ENCODE results near the gene TBC1D1.
"Not testable (repeated sequence)": the region's sequence is repeated elsewhere in the genome, so short reads cannot be mapped to it uniquely, and the experiment has no call there.

Gene TBC1D1

GRCh38 chr4:38007645-38008044 lies 116.8 kb downstream of the TBC1D1 start:
- no peak for DNase-seq (ENCODE audit: low spot score in 2 of 2)
- ATAC-seq (replicated peaks; ENCODE audit: extremely low read depth, poor library complexity, severe bottlenecking): no peak
- H3K4me1 Mint-ChIP-seq: peaks cover 48% of the 10 kb centered on the region

GRCh38 chr4:38008571-38009021 lies 117.7 kb downstream of the TBC1D1 start:
- H3K9me3 Mint-ChIP-seq: no peaks in the 10 kb centered on the region
- ATAC-seq (replicated peaks; ENCODE audit: extremely low read depth, poor library complexity, severe bottlenecking): no peak
- H3K36me3 Mint-ChIP-seq (ENCODE audit: insufficient read depth): no peaks in the 10 kb centered on the region
- no peak overlapping the region for H3K4me3 Mint-ChIP-seq
- no peaks in the 10 kb centered on the region for H3K27me3 Mint-ChIP-seq
- H3K4me1 Mint-ChIP-seq: peaks cover 39% of the 10 kb centered on the region
- no peak for DNase-seq (ENCODE audit: low spot score in 2 of 2)
- no peak overlapping the region for H3K27ac Mint-ChIP-seq (ENCODE audit: low read depth)

More at GRCh38 chr4:38007645-38008044, 116.8 kb downstream of the TBC1D1 start:
- H3K36me3 Mint-ChIP-seq (ENCODE audit: insufficient read depth): no peaks in the 10 kb centered on the region
- no peak overlapping the region for H3K4me3 Mint-ChIP-seq
- H3K27me3 Mint-ChIP-seq: no peaks in the 10 kb centered on the region
- H3K27ac Mint-ChIP-seq (ENCODE audit: low read depth): no peak overlapping the region
- H3K9me3 Mint-ChIP-seq: no peaks in the 10 kb centered on the region

GRCh38 chr4:38009421-38009820 lies 118.5 kb downstream of the TBC1D1 start:
- no peak for ATAC-seq (replicated peaks; ENCODE audit: extremely low read depth, poor library complexity, severe bottlenecking)
- H3K27me3 Mint-ChIP-seq: no peaks in the 10 kb centered on the region
- no peak overlapping the region for H3K4me3 Mint-ChIP-seq
- no peaks in the 10 kb centered on the region for H3K36me3 Mint-ChIP-seq (ENCODE audit: insufficient read depth)
- no peaks in the 10 kb centered on the region for H3K9me3 Mint-ChIP-seq
- no peak for DNase-seq (ENCODE audit: low spot score in 2 of 2)
- H3K4me1 Mint-ChIP-seq: peaks cover 38% of the 10 kb centered on the region
- no peak overlapping the region for H3K27ac Mint-ChIP-seq (ENCODE audit: low read depth)

- no peaks in the 10 kb centered on the region for H3K9me3 Mint-ChIP-seq
- no peak overlapping the region for H3K27ac Mint-ChIP-seq (ENCODE audit: low read depth)
- no peak overlapping the region for H3K4me3 Mint-ChIP-seq
- no peak for DNase-seq (ENCODE audit: low spot score in 2 of 2)
- ATAC-seq (replicated peaks; ENCODE audit: extremely low read depth, poor library complexity, severe bottlenecking): no peak
- no peaks in the 10 kb centered on the region for H3K27me3 Mint-ChIP-seq
- peaks cover 3% of the 10 kb centered on the region for H3K36me3 Mint-ChIP-seq (ENCODE audit: insufficient read depth)
- H3K4me1 Mint-ChIP-seq: peaks cover 32% of the 10 kb centered on the region
Observed at GRCh38 chr4:38009949-38010348, 119.1 kb downstream of the TBC1D1 start.

- Mint-ChIP-seq H3K9me3 (no peaks in the 10 kb centered on the region), H3K4me1 (peaks cover 28% of the 10 kb centered on the region), H3K27me3 (no peaks in the 10 kb centered on the region), H3K27ac (ENCODE audit: low read depth) (no peak overlapping the region), H3K4me3 (no peak overlapping the region), H3K36me3 (ENCODE audit: insufficient read depth) (peaks cover 7% of the 10 kb centered on the region)
- ATAC-seq (replicated peaks; ENCODE audit: extremely low read depth, poor library complexity, severe bottlenecking) (no peak), DNase-seq (ENCODE audit: low spot score in 2 of 2) (no peak)
Observed at GRCh38 chr4:38011511-38012162, 120.8 kb downstream of the TBC1D1 start.

GRCh38 chr4:38013461-38014366 lies 122.8 kb downstream of the TBC1D1 start:
- Mint-ChIP-seq H3K4me1 (peaks cover 14% of the 10 kb centered on the region), H3K27ac (ENCODE audit: low read depth) (no peak overlapping the region), H3K4me3 (no peak overlapping the region), H3K36me3 (ENCODE audit: insufficient read depth) (peaks cover 8% of the 10 kb centered on the region), H3K27me3 (no peaks in the 10 kb centered on the region), H3K9me3 (no peaks in the 10 kb centered on the region)
- DNase-seq (ENCODE audit: low spot score in 2 of 2): no peak
- ATAC-seq (replicated peaks; ENCODE audit: extremely low read depth, poor library complexity, severe bottlenecking): no peak

- peaks cover 14% of the 10 kb centered on the region for H3K4me1 Mint-ChIP-seq
- H3K27me3 Mint-ChIP-seq: no peaks in the 10 kb centered on the region
- ATAC-seq (replicated peaks; ENCODE audit: extremely low read depth, poor library complexity, severe bottlenecking): no peak
- no peak overlapping the region for H3K27ac Mint-ChIP-seq (ENCODE audit: low read depth)
- no peak overlapping the region for H3K4me3 Mint-ChIP-seq
- peaks cover 8% of the 10 kb centered on the region for H3K36me3 Mint-ChIP-seq (ENCODE audit: insufficient read depth)
- DNase-seq (ENCODE audit: low spot score in 2 of 2): no peak
- no peaks in the 10 kb centered on the region for H3K9me3 Mint-ChIP-seq
Observed at GRCh38 chr4:38014421-38014852, 123.6 kb downstream of the TBC1D1 start.

- Mint-ChIP-seq H3K4me1 (peaks cover 6% of the 10 kb centered on the region), H3K27me3 (no peaks in the 10 kb centered on the region), H3K9me3 (no peaks in the 10 kb centered on the region), H3K27ac (ENCODE audit: low read depth) (no peak overlapping the region), H3K36me3 (ENCODE audit: insufficient read depth) (peaks cover 11% of the 10 kb centered on the region), H3K4me3 (no peak overlapping the region)
- no peak for DNase-seq (ENCODE audit: low spot score in 2 of 2)
- no peak for ATAC-seq (replicated peaks; ENCODE audit: extremely low read depth, poor library complexity, severe bottlenecking)
Observed at GRCh38 chr4:38015886-38016515, 125.1 kb downstream of the TBC1D1 start.

- no peak for ATAC-seq (replicated peaks; ENCODE audit: extremely low read depth, poor library complexity, severe bottlenecking)
- H3K27me3 Mint-ChIP-seq: no peaks in the 10 kb centered on the region
- no peak overlapping the region for H3K27ac Mint-ChIP-seq (ENCODE audit: low read depth)
- no peak for DNase-seq (ENCODE audit: low spot score in 2 of 2)
- H3K36me3 Mint-ChIP-seq (ENCODE audit: insufficient read depth): peaks cover 11% of the 10 kb centered on the region
- H3K9me3 Mint-ChIP-seq: no peaks in the 10 kb centered on the region
- peaks cover 6% of the 10 kb centered on the region for H3K4me1 Mint-ChIP-seq
- H3K4me3 Mint-ChIP-seq: no peak overlapping the region
Observed at GRCh38 chr4:38016698-38017097, 125.8 kb downstream of the TBC1D1 start.

- H3K4me3 Mint-ChIP-seq: no peak overlapping the region
- H3K27ac Mint-ChIP-seq (ENCODE audit: low read depth): no peak overlapping the region
- ATAC-seq (replicated peaks; ENCODE audit: extremely low read depth, poor library complexity, severe bottlenecking): no peak
- peaks cover 6% of the 10 kb centered on the region for H3K4me1 Mint-ChIP-seq
- H3K9me3 Mint-ChIP-seq: no peaks in the 10 kb centered on the region
- H3K27me3 Mint-ChIP-seq: no peaks in the 10 kb centered on the region
- peaks cover 18% of the 10 kb centered on the region for H3K36me3 Mint-ChIP-seq (ENCODE audit: insufficient read depth)
- DNase-seq (ENCODE audit: low spot score in 2 of 2): no peak
Observed at GRCh38 chr4:38017609-38018008, 126.7 kb downstream of the TBC1D1 start.

GRCh38 chr4:38020386-38020785 lies 129.5 kb downstream of the TBC1D1 start:
- no peaks in the 10 kb centered on the region for H3K9me3 Mint-ChIP-seq
- H3K36me3 Mint-ChIP-seq (ENCODE audit: insufficient read depth): peaks cover 21% of the 10 kb centered on the region
- DNase-seq (ENCODE audit: low spot score in 2 of 2): no peak
- no peak overlapping the region for H3K4me3 Mint-ChIP-seq
- no peaks in the 10 kb centered on the region for H3K27me3 Mint-ChIP-seq
- no peak for ATAC-seq (replicated peaks; ENCODE audit: extremely low read depth, poor library complexity, severe bottlenecking)
- peak overlapping the region; percentile 68 for H3K27ac Mint-ChIP-seq (ENCODE audit: low read depth)
- H3K4me1 Mint-ChIP-seq: peaks cover 6% of the 10 kb centered on the region

- peaks cover 19% of the 10 kb centered on the region for H3K36me3 Mint-ChIP-seq (ENCODE audit: insufficient read depth)
- not testable (repeated sequence) for H3K4me3 Mint-ChIP-seq; H3K9me3 Mint-ChIP-seq; H3K4me1 Mint-ChIP-seq; DNase-seq (ENCODE audit: low spot score in 2 of 2); ATAC-seq (replicated peaks; ENCODE audit: extremely low read depth, poor library complexity, severe bottlenecking); H3K27me3 Mint-ChIP-seq
- H3K27ac Mint-ChIP-seq (ENCODE audit: low read depth): peak overlapping the region; percentile 68
Observed at GRCh38 chr4:38020961-38021360, 130.1 kb downstream of the TBC1D1 start.
